ENCODE data around the gene SLC25A45.

DNA sequence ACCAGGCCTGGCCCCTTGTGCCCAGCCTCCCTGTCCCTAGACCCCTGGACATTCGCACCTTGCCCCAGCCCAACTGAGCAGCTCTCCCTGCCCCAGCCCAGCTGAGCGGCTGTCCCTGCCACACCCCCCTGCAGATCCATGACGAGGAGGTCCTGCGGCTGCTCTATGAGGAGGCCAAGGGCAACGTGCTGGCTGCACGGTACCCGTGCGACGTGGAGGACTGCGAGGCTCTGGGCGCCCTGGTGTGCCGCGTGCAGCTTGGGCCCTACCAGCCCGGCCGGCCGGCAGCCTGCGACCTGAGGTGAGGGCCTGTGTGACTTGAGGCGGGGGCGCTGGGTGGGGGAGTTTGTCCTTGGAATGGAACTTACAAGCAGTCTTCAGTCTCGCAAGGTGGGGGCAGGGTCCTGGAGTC, 11.7 kb upstream of the SLC25A45 start:
- TF ChIP-seq, protein P1, sequence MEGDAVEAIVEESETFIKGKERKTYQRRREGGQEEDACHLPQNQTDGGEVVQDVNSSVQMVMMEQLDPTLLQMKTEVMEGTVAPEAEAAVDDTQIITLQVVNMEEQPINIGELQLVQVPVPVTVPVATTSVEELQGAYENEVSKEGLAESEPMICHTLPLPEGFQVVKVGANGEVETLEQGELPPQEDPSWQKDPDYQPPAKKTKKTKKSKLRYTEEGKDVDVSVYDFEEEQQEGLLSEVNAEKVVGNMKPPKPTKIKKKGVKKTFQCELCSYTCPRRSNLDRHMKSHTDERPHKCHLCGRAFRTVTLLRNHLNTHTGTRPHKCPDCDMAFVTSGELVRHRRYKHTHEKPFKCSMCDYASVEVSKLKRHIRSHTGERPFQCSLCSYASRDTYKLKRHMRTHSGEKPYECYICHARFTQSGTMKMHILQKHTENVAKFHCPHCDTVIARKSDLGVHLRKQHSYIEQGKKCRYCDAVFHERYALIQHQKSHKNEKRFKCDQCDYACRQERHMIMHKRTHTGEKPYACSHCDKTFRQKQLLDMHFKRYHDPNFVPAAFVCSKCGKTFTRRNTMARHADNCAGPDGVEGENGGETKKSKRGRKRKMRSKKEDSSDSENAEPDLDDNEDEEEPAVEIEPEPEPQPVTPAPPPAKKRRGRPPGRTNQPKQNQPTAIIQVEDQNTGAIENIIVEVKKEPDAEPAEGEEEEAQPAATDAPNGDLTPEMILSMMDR (IDR thresholded peaks at IDR 0.05), result no peak
- no peak for TF ChIP-seq EZH2 (IDR thresholded peaks at IDR 0.05; ENCODE audit: borderline replicate concordance, insufficient read depth, low read depth, low read length, poor library complexity, severe bottlenecking)

Data from B cell (primary cell).